Left colon (tissue), 2 donors: ENCODE measurements around the gene LRRC63. TPM values are rescaled to one million over a fixed set of nuclear protein-coding genes. Genes with fewer than 3 reads are reported as not detected.
"Not testable (repeated sequence)": the region's sequence is repeated elsewhere in the genome, so short reads cannot be mapped to it uniquely, and the experiment has no call there.

Source experiments
- ATAC-seq: fragments of 200-7000 bp; cut with Tn5 transposase; one replicate; pipeline ENCODE4 v1.9.1; 2020; ENCODE audit warnings: mild to moderate bottlenecking, moderate library complexity
- DNase-seq, 2 donors: peaks; one replicate each; pipeline ENCODE4 v3.0.0-alpha.2; 2020
- intact Hi-C, 2 donors: fragments of 100-400 bp; cut with DNase I in 1 of 2; cut with micrococcal nuclease in 1 of 2; formaldehyde crosslinking; loops; one replicate each; pipeline versions ENCODE4 v1.11.2 to v1.14.0; 2022; cut with DNase I, micrococcal nuclease
- long read RNA-seq: library from polyadenylated mRNA; unstranded; transcript quantifications from one replicate; pipeline ENCODE4 v2.0.0, GENCODE V29; 2021
- total RNA-seq, 2 donors: library from RNA; stranded (reverse); fragmentation: NEBNext Ultra II Directional; extraction: Animal tissue kit (Norgen Biotek cat#: 25700); gene quantifications; one replicate each; pipeline ENCODE4 v1.2.1, GENCODE V29; 2021
- donor health status: DM: no; HTN: no; CAD: no.
- donor health status: DM: yes; HTN: yes; CAD: no.

LRRC63 gene, protein sequence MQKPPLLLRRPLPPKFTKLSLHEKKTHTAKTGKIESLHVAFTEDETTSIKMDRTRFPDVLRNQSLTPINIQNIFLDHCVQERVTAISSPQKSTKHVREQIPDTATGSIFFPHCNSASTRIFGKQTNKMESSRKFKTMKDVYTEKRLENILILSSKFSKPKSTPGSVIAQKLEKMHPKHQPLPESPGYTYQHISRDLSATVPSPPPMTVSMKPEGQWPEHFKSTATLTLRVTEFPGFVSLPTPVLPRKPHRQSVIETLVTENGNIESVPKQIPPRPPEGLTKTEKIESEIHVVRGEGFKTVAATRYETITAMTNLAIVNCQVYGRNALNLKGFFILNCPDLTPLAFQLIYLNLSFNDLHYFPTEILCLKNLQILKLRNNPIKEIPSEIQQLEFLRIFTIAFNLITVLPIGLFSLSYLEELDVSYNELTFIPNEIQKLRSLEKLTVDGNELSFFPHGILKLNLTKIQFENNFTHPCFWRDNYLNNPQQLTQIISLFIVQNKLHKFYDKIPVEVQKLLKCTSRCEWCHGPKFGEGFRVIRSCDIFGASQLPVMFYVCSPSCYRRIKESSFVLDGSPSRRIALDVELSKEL
- total RNA-seq: not detected
- long read RNA-seq: 0 reads

DNA sequence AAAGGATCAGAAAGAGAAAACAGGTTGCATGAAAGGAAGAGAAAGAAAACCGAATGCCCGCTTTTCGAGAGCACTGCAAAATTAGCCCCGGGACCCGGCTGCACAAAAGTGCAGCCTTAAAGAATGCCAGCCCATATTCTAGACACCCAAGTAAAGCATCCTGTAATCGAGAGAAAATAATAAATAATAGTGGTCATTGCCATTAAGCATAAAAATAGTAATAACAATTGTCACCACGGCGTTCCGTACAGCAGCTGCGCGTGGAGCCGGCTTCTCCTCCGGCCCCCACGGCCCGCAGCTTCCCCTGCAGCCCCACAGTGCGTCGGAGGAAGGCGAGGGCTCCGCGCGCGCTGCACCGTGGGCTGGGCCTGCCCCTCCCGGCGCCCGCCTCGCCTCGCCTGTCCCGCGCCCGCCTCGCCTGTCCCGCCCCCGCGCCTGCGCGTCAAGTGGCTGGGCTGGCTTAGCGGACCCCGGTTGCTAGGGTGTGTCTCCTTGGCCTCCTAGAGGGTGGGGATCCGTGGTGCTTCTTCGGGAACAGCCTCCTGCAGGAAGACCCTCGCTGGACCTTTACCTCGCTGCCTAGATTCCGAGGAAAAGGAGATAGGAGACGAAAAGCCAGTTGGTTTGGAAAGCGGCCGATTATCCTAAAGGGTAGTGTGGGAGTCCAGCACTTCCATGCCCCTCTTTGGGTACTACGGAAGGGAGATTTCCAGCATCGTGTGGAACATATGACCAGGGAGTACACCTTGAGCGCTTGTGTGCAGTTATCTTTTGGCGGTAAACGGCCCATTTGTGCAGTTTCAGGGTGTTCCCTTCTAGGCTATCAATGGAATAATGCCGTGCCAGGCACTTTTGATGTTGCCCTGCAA lies at the start of gene LRRC63:
Gene LRRC63, plus strand, starts transcription at position 446 of the 869 bp plus-strand sequence. CDS start 1,107 bp downstream, outside the sequence.
- intact Hi-C loops: no loop called here
- DNase-seq (peak; percentile 61 to 75), ATAC-seq (peak; percentile 95)

DNA sequence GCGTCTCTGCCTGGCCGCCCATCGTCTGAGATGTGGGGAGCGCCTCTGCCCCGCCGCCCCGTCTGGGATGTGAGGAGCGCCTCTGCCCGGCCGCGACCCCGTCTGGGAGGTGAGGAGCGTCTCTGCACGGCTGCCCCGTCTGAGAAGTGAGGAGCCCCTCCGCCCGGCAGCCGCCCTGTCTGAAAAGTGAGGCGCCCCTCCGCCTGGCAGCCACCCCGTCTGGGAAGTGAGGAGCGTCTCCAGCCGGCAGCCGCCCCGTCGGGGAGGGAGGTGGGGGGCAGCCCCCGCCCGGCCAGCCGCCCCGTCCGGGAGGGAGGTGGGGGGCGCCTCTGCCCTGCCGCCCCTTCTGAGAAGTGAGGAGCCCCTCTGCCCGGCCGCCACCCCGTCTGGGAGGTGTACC lies 49.0 kb upstream of the LRRC63 start:
- intact Hi-C loops, DNase-seq, ATAC-seq: not testable (repeated sequence)

DNA sequence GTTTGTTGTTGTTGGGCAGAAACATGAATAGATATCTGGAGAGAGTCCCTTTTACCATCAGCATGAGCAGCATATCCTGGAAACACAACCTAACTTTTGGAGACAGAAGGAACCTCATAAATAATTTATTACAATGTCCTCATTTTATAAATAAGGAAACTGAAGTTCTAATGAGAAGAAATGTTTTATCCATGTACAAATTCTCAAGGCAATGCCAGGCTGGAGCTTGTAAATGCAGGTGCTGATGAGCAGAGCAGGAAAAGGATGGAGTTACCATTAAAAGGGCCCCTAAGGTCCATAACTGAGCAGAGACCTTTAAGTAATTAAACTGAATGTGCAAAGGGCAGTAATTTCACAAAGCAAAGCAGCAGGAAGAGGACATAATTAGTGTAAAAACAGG lies 47.1 kb upstream of the LRRC63 start:
- DNase-seq: no peak
- ATAC-seq: no peak
- intact Hi-C loops: no loop called here

DNA sequence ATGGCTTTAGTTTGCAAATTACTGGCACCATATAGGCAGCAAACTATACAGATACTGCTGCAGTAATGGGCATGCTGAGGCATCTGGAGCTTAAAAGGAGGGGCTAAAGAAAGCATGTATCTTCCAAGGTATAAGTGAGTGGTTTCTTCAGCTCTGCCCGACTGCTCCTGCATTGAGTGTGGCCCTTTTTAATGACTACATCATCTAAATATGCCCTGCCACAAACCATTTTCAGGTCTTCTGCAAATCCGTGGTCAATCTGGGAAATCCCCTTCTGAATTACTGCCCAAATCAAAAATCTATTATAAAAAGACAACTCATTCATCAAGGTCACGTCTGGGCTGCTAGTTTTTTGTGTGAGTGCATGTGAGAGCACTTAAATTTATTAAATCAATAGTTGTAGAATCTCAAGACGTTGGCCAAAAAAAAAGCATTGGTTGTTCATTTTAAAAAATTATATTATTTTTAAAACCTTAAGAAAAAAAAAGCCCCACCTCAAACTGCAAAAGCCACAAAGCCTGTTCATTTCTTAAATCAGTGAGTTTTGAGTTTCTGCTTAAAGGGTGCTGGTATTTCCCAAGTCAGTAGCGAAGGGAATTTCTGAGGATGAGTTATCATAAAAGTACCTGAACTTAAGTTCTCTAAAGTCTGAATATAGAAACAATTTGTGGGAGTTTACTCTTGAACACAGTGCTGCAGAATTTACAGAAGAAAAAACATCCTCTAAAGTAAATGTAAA lies 46.1 kb upstream of the LRRC63 start:
- intact Hi-C loops: no loop called here
- DNase-seq: no peak
- no peak for ATAC-seq

DNA sequence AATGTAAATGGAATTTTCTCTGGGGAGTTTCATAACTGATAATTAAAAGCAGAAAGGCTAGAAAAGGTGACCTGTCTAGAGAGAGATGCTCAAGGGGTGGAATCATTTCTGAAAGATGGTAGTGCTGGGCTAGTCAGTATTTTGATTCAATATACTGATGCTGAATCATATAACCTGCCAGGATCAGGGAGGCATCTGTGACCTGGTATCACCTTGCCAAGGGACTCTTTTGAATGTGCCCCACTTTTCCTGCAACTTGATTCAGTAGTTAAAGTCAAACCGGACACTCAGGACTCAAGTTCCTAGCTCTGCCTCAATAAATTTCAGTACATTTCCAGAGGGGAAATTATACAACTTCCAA lies 45.5 kb upstream of the LRRC63 start:
- no peak for DNase-seq
- no peak for ATAC-seq
- intact Hi-C loops: no loop called here

DNA sequence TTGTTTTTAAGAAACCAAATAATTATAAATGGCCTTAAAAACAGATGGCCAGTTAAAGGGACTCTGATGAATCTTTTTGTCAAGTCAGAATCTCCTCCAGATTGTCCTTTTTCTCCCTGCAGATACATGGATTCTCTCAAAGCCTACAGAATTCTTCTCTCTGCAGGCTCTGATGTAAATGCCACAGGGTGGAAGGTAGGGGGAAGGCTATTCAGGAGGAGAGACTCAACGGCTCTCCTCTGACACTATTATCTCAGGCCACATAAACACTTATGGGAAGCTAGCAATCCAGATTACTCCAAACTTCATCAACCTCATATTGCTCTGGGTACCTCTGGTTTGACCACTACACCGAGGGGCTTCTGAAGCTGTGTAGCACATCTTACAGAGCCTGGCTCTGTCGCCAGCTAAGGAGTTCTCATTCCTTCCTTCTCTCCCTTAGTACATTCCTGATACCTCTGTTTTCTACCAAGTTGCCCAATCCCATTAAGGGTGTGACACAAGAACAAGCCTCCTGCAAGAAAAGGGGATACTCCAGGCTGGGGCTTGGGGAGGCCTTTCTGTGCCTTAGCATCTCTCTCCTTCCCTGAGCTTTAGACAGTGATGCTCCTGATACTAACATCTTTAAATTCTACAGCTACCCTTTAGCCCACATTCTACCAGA lies 44.6 kb upstream of the LRRC63 start:
- no peak for DNase-seq
- intact Hi-C loops: no loop called here
- ATAC-seq: no peak

DNA sequence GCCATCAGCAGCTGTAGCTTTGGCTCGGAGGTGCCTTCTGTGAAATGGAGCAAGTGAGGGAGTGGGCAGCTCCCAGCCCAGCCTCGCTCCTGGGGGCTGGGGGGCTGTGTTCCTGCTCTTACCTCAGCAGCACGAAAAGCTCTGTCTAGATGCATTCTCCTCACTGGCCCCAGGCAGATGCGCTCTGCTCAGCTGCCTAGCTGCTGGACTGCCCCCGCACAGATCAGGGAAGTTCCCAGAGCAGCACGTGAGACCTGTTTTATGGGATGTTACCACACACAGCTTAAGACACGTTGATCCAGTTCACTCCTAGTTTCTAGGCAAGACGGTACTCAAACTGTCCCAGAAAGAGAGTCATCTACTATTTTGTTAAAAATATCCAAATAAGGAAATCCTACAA lies 43.4 kb upstream of the LRRC63 start:
- DNase-seq (no peak), ATAC-seq (peak; percentile 43)
- intact Hi-C loops: no loop called here

DNA sequence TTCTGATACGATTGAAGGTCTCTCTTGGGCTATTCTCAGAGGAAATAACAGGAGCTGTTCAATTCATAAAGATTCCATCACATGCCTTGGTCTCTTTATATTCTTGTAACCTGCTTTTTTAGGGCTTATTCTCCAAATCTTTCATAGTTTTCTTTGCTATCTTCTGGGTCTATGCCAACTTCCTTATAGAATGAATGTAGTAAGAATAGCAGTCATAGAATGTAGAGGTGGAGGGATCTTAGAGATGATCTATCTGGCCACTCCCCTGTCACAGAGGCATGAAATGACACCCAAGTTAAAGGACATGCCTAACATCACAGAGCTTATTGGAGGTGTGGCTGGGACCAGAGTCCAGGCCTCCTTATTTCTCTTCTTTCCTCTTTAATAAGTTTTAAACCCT lies 42.9 kb upstream of the LRRC63 start:
- no peak for DNase-seq
- intact Hi-C loops: no loop called here
- no peak for ATAC-seq

DNA sequence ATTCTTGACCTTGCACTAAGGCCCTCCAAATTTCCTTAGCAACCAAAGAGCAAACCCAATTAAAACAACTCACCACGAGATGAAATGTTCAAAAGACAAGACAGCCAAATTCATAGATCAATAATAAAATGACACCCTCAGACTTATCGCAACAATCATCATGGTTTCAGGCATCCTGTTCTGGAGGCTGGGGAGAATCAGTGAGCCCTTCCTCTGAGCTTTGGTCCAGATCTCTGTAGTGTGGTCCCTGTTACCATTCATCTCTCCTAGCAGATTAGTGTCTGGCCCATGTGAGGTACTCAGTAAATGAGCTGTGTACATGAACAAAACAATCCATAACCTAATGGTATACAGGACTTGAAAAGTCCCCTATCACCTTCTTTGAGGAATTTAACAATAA lies 42.0 kb upstream of the LRRC63 start:
- intact Hi-C loops: no loop called here
- DNase-seq (no peak), ATAC-seq (no peak)

DNA sequence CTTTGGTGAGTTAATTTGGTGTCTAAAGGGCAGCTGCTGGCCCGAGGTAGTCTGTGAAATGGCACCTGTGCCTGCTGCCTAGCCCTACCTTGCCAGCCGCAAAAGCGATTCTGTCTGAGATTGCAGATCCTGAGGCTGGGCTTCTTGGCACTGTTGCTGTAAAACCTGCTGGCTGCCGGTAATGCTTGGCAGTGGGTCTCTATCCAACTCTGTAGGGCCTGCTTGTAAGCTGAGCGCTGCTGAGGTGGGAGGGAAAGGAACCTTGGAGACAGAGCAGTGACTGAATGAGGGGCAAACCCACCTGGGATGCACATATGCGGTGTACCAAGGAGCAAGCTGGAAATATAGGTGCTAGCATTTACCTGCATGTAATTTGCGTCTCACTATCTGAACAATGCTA lies 41.5 kb upstream of the LRRC63 start:
- no peak for DNase-seq
- ATAC-seq: no peak
- intact Hi-C loops: no loop called here

DNA sequence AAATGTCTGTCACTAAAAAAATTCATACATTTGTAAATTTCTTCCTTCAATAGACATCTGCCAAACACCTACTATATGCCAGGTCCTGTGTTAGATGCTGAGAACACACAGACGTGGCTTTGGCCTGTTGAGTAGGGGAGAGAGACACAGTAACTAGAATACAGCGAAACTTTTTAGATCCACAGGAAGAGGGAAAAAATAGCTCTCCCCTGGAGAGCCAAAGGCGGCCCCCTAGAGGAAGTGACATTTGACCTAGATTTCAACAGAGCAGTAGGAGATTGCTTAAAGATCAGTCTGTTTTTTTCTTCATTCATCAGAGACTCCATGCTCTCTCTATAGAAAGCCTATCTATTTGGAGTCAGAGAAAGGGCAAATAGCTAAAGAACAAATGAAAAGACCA lies 41.0 kb upstream of the LRRC63 start:
- no peak for DNase-seq
- ATAC-seq: no peak
- intact Hi-C loops: no loop called here

DNA sequence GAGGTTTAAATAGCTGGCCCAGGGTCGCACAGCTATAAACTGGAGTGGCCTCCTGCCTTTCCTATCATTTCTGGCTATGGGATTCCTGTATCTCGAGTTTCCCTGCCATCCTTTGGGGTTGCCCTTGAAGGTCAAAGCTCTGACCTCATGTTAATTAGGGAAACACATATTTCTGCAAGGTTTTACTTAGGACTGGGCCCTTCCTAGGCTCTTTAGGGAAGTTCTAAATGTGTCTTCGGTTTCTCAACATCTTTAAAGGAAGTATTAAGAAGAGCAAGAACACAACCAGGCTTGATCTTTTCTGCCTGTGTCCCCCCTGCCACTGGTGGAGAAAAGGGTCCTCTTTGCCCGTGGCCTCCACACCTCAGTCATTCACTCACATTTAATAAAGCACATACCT lies 40.5 kb upstream of the LRRC63 start:
- no peak for ATAC-seq
- no peak for DNase-seq
- intact Hi-C loops: no loop called here

DNA sequence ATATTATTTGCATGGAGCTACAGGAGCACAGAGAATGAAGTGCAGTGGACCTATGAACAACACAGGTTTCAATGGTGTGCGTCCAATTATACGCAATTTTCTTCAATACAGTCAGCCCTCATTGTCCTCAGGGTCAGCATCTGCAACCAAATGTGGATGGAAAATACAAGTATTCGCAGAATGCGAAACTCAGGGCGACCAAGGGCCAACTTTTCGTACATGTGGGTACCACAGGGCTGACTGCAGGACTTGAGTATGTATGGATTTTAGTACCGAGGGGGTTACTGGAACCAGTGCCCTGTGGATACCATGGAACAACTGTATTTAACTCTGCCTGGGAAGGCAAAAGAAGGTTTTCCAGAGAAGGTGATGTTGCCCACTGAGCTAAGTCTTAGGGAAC lies 40.0 kb upstream of the LRRC63 start:
- DNase-seq: no peak
- ATAC-seq: no peak
- intact Hi-C loops: no loop called here

DNA sequence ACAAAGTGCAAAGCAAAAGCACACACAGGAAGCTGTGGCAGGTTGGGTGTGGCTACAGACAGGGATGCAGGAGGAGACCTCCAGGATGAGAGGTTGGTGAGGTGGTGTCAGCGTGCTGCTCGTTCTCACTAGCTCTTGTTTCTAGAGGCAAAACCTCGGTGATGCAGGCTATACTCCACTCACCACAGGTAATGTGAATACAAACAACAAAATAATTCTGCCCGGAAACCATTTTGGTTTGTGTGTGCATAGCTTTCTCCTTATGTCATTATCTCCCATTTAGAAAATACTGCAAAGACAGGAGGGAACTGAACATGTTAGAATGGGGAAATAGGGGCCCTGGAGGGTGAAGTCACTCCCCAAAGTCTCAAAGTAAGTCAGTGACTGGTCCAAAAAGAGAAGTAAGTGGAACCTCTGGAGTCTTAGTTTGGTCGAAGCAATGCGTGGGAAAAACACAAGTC lies 39.2 kb upstream of the LRRC63 start:
- no peak for ATAC-seq
- intact Hi-C loops: no loop called here
- DNase-seq: no peak

DNA sequence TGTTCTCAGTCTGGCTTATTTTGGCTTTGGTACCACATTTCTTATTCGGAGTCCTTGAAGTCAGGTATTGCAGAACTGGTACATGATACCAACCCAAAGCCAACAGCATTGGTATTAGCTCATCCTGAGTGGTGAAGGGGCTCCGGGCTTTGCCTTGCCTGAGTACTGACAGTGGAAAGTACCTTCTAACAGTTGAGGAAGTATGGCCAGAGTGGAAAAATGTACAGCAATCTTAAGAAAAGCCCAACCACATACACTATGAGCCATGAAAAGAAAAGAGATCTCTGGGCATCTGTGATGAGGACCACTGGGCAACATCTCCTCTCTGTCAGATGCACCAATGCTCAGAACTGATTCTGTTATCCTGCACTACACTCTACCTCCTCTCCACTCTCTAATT lies 38.1 kb upstream of the LRRC63 start:
- intact Hi-C loops: no loop called here
- ATAC-seq: no peak
- DNase-seq: no peak

DNA sequence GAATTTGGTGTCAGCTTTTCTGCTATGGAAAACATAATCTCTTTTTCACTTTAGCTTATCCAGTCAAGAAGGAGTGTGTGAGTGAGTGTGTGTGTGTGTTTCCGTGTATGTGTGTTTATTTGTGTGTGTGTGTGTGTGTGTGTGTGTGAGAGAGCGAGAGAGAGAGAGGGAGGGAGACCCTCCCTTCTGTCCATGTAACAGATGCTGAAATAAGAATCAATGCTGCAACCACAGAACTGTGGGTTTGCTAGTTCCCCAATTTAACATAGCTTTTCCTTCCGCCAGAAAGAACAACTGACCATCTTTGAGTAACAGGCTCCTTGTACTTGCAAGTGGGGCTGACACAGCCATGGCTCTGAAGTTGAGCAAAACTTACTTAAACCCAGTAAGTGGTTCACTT lies 35.0 kb upstream of the LRRC63 start:
- ATAC-seq (no peak), DNase-seq (no peak)

DNA sequence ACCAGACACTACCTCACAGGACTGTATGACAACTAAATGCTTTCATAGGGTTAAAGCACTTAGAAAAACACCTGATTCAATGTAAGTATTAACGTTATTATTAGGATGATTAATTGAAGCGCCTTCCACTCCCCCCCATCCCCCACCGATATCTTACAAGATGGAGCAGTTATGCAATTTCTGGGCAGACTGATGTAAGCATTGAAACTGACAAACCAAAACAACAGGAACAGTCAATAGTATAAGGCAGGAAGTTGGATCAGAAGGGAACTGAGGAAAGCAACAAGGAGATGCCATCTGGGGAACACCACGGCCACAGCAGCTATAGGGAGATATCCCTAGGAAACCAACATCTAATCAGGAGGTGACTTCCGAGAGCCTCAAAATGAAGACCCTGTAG lies 33.6 kb upstream of the LRRC63 start:
- no peak for DNase-seq
- ATAC-seq: no peak
- intact Hi-C loops: no loop called here

More for the DNA sequence above, 35.0 kb upstream of the LRRC63 start:
- intact Hi-C loops: no loop called here

DNA sequence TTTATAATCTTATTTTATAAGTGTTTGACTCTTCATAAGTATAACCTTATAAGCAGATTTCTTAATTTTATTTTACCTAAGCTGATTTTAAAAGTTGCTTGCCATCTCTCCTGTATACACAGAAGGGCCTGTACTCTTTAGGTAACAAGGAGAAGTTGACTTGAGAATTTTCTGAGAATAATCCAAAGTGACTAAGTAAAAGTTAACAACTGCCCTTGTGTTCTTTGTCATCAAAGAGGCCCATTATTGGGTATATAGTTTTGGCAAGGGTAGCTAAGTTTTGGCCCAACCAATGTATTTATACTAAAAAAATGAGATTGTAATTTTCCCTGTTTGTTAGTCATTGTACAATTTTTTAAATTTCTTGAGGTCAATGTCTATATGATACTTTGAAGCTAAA lies 32.9 kb upstream of the LRRC63 start:
- no peak for DNase-seq
- intact Hi-C loops: no loop called here
- ATAC-seq: no peak

DNA sequence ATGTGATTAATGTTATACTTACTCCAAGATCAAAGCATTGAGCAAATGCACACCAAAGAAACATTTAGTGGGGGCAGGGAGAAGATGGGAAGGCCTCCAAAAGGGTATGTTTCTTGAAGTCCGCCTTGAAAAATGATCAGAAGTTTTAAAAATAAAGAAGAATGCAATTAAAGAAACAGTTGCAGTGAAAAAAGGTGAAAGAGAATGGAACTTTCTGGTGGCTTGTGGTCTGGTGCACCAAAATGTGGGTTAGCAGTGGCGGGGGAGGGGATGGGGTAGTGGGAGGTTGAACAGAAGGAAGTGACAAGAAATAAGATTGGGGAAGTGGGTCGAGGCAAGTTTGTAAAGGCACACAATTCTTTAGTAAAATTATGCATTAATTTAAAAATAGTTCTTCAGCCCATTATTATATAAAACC lies 32.2 kb upstream of the LRRC63 start:
- ATAC-seq: no peak

More for the DNA sequence above, 32.2 kb upstream of the LRRC63 start:
- intact Hi-C loops: no loop called here
- DNase-seq: peak; percentile 65 to 72
